GM18861 (cell line): Measurements from ENCODE around the gene ALPG.
A peak's percentile ranks its signal among the peaks of the same experiment; 100 is the strongest.
"Not testable (repeated sequence)": the region's sequence is repeated elsewhere in the genome, so short reads cannot be mapped to it uniquely, and the experiment has no call there.

ENCODE experiments used
- ATAC-seq: cut with Tn5 transposase; IDR thresholded peaks from one replicate; pipeline ENCODE4 v1.9.1; 2021; ENCODE audit not compliant: unreplicated experiment

The ALPG gene

DNA sequence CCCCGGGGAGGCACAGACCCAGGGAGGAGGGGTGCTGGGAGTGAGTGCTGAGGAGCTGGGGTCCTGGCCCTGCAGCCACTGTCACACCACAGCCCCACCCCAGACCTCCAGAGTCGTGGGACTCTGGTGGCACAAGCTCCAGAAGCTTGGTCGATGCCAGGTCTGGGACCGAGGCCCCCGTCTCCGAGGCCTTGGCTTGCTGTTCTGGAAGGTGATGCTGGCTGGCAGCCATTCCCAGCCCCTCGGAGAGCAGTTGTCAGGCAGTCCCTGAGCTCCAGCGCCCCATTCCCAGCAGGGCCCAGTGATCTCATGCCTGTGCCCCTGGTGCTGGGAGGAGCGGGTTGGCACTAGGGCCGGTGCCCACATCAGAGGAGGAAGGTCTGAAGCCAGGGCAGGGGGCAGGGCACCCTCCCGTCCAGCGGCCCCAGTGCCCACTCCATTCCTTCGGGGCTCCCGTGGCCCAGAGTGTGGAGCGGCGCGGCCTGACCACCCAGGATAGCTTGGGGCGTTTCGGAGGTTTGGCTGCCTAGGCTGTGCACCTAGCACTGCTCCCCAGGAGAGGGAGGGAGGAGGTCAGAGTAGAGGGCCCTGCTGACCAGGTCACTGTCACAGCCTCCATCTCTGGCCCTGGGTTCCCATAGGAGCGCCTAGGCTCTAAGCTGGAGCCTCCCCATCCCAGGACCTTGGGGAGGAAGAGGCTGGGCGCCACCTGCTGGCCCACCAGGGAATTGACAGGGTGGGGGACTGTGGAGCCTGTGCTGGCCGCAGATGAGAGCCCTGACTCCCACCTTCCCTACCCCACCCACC is 32.5 kb downstream of the ALPG start:
- ATAC-seq, result no peak

DNA sequence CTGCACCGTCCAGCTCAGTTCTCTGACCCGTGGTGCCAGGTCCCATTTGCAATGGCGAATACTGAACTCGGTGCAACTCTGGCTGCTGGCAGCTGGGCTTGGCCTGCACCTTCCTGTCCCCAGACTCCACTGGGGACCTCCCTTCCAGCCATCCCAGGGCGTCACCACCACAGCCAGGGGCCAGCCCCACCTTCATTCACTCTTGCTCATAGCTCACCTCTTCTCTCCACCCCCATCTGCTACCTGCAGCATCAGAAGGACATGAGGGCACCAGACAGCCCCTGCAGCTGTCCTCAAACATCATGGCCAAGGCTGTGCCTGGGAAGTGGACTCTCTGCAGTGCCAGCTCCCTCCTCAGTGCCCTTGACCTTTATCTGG is 33.1 kb downstream of the ALPG start:
- ATAC-seq, result no peak

- peak; percentile 67 for ATAC-seq
Measured at GRCh38 chr2:232440220-232441018, 33.8 kb downstream of the ALPG start.

GRCh38 chr2:232441147-232441651 is 34.6 kb downstream of the ALPG start:
- ATAC-seq, result no peak

DNA sequence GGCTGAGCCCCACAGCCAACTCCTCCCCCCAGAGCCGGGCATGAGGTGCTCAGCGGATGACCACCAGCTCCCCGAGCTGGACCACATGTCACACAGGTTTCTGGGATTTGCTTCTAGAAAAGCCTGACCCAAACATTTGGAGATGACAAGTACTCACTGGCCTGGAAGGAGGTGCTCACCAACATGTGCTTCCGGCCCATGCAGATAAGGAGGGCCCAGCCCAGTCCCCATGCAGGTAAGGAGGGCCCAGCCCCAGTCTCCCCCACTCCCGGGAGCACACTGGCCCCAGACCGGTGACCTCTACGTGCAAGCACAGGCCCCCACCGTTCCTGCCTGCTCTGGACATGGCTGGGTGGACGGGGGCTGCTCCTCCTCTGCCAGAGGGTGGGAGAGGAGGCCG is 35.3 kb downstream of the ALPG start:
- ATAC-seq, result not testable (repeated sequence)

DNA sequence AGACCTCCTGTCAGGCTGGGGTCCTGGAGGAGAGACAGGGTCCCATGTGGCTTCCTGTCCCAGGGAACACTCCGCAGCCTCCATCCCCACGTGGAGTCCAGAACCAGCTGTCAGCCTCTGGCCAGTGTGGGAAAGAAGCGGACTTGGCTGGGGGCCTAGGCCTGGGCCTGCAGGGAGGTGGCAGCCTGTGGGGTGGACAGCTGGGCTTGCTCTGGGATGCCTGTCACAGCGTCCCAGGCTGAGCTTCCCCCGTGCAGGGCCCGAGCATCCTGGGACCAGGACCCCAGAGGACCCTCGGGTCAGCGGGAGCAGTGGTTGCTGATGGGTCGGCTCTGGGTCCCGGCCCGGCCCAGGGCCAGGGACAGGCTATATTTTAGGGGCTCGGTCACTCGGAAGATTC is 35.8 kb downstream of the ALPG start:
- ATAC-seq, result not testable (repeated sequence)

- ATAC-seq, result not testable (repeated sequence)
Measured at GRCh38 chr2:232443047-232443446, 36.4 kb downstream of the ALPG start.

- not testable (repeated sequence) for ATAC-seq
Measured at GRCh38 chr2:232443669-232444408, 37.2 kb downstream of the ALPG start.

- ATAC-seq, result no peak
Measured at GRCh38 chr2:232444409-232445148, 37.9 kb downstream of the ALPG start.

DNA sequence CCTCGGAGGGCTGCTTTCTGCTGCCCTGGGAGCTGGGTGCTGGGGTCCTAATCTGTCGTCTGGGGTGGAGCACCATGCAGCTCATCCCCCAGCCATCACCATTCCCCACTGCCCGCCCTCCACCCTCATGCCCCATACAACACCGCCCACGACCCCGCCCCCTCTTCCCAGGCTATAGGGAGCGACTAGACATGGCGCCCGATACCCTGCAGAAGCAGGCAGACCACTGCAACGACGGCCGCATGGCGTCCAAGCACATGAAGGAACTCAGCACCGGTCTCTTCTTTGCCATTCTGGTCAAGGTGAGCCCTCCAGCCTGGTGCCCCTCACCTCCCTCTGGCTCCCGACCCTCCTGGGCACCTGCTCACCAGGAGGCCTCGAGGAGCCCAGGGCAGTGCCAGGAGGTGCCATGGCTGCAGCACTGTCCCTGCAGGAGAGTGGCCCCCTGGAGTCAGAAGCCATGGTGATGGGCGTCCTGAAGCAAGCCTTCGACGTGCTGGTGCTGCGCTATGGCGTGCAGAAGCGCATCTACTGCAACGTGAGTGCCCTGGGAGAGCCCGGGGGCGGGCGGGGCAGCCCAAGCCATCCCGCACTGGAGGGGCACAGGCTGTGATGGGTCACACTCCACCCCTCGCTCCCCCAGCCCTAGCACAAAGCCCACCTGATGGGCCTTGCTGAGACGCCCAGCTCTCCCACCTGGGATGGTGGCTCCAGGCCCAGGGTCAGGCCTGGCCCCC is 38.7 kb downstream of the ALPG start:
- not testable (repeated sequence) for ATAC-seq

GRCh38 chr2:232446266-232446777 is 39.7 kb downstream of the ALPG start:
- not testable (repeated sequence) for ATAC-seq

- no peak for ATAC-seq
Measured at GRCh38 chr2:232447091-232447620, 40.5 kb downstream of the ALPG start.

DNA sequence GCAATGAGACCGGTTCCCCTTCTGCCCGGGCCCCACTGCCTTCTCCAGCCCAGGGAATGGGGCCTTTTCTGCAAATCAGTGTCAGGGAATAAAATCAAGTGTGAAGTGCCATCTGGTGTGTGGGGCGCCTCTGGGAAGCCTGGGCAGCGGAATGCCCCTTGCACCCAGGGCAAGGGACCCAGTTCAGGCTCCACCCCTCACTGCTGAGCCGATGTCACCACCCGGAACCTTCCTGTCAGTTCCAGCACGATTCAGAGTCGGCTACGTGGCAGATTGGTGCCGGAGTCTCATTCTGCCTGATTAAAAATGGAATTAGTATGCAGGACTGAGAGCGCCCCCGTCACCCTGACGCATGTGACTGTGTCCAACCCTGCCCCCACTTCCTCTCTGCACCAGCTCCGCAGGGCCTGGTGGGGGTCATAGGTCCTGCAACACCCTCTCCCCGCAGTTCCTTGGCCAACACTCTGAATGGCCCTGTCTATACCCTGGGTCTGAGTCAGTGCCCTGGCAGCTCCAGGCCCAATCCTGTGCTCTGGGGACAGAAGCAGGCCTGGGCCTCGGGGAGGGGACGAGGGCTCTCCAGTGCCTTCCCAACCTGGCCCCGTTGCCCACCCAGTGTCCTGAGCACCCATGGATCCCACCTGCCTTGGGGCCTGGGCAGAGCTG is 41.1 kb downstream of the ALPG start:
- no peak for ATAC-seq

GRCh38 chr2:232448304-232448690 is 41.7 kb downstream of the ALPG start:
- ATAC-seq, result no peak

GRCh38 chr2:232449964-232450363 is 43.3 kb downstream of the ALPG start:
- ATAC-seq, result no peak

DNA sequence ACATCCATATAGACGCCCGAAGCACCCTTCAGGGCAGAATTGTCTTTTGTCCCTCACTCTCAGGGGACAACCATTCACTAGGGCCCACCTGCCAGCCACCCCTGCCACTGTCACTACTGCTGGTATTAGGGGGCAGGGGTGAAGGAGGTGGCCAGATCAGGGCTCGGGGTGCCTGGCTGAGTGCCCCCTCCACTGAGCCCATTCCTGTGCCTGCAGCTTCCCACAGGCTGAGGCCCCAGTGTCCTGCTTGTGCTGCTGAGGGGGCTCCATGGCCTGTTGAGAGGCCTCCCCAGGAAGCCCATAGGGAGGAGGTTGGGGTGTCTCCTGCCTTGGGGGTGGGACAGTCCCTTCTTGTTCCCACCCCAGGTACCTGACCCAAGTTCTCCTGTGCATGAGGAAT is 45.0 kb downstream of the ALPG start:
- ATAC-seq, result not testable (repeated sequence)

DNA sequence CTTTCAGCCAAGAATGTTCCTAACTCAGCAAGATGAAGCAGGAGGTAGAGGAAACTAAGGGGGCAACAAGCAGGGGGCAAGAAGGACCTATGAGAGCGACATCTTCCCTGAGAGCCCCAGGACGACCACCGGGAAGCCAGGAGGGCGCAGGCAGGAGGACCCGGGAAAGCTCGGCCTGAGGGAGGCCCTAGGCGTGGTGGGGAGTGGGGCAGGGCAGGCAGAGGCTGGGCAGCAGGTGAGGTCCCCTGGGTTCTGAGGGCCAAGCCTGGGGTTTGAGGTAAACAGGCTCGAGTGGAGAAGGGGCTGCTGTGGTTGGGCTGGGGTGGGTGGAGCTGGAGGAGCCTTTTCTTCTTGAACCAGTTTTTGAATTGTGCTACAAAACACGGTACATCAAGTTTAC is 48.0 kb downstream of the ALPG start:
- ATAC-seq, result no peak

GRCh38 chr2:232455426-232456255 is 49.0 kb downstream of the ALPG start, which contains the start of gene ALPI:
TSS of gene ALPI (plus strand) at chr2:232456153. CDS start at chr2:232456200, 47 bp downstream.
- no peak for ATAC-seq
